T-helper 22 cell (primary cell): ENCODE measurements around the gene PKDCC.
"Not testable (repeated sequence)": the region's sequence is repeated elsewhere in the genome, so short reads cannot be mapped to it uniquely, and the experiment has no call there.

Experiments
- DNase-seq: peaks from one replicate; pipeline ENCODE4 v3.0.0-alpha.2; 2020; ENCODE audit warnings: low read depth

Gene PKDCC

DNA sequence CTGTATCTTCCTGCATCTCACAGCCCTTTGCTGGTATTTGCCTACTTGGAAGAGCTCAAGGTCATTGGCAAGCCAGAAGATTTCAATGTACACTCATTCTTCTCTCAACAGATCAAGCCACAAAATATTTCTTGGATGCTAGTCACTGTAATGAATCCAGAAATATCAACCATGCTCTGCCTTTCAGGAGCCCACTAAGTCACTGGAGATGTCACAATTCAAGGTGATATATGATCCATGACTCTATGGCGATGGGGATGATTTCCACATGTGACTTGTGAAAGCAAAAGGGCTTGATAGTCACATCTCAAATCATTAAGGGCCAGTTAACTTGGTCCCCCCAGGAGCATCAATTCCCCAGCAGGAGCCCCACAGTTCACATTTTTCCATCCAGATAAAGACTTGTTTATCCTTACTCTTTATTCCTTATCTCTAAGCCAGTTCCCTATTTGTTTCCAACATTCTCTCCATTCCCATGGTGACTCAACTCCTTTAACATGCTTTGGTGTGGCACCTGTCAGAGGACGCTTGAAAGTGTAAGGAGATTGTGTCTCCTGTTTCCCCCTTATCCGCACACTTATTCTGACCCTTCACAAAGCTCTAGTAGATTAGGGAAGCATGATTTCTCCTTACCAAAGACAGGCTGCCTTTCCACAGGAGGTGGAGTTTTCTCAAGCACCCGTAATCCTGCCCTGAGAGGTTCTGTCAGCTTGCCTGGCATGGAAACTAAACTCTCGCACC lies 15.8 kb downstream of the PKDCC start:
- no peak for DNase-seq

DNA sequence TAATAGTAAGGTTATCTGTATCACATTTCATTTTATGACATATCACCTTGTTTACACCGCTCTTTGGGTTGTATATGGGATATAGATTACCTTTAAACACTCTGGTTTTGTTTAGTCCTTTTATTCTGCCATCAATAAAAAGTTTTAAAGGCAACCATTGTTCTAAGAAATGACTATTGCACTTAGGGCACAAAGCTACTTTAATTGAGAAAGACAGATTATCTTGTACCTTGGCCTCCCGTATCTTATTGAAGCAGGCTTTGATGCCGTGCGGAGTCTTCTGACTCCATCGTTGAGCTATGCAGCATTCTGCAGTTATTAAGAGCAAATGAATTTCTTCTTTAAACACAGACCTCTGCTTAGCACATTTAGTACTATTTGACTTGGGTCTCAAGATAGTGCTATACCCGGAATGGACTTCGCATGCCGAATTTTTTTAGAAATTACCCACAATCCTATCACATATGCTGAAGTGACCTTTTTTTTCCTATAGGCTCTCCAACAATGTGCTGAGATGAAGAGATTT lies 16.7 kb downstream of the PKDCC start:
- DNase-seq = no peak

GRCh38 chr2:42065753-42066152 lies 17.9 kb downstream of the PKDCC start:
- DNase-seq = not testable (repeated sequence)

DNA sequence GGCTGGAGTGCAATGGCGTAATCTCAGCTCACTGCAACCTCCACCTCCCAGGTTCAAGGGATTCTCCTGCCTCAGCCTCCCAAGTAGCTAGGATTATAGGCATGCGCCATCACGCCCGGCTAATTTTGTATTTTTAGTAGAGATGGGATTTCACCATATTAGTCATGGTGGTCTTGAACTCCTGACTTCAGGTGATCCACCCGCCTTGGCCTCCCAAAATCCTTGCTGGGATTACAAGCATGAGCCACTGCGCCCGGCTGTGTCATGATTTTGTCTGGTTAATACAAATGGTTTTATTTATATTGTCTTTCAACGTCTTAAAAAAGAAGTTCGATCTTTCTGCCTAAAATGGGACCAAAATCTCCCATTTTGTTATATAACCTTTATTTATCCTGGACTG lies 19.2 kb downstream of the PKDCC start:
- DNase-seq = not testable (repeated sequence)

- no peak for DNase-seq
Measured at GRCh38 chr2:42067521-42067920, 19.7 kb downstream of the PKDCC start.

DNA sequence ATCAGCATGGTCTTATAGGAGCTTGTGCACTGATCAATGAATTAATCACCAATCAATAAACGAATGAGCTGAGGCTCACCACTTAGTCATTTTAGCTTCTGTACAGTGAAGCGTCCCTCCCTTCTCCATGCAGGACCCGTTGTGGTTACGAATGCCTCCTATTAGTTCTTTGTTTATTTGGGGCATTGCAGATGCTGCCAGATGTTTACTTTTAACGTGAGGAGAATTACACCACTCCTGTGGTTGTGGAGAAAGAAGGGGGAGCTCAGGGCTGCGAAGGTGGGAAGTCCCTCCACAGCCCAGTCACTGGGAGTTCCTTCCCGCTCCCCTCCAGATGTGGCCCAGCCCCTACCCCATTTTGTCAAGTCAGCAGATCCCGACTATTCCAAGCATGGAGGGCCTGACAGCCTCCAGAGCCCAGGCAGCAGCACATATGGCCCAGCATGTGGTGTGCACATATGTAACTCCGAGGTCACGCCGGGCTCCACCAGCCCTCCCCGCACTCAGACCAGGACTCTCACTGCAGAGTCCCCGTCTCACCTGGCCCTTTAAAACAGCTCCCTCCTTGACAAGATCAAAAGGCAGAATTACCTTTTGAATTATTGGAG lies 20.9 kb downstream of the PKDCC start:
- DNase-seq = no peak

DNA sequence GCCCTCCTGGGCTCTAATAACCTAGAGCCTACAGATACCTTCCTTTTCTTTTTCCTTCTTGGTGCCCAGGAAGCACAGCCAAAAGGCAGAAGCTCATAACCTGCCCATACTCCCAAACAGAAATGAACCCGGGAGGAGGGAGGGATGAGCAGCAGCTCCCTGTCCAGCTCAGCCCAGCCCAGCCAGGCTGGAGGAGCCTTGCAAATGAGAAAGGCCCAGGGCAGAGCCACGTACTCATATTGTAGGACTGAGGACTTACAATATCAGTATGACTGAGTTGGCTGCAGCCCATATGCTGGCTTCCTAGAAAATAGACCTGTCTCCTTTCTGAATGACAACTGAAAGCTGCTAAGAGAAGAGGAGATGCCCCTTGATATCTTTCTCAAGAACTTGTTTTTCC lies 21.7 kb downstream of the PKDCC start:
- DNase-seq = no peak

GRCh38 chr2:42071791-42072190 lies 24.0 kb downstream of the PKDCC start:
- DNase-seq = no peak

DNA sequence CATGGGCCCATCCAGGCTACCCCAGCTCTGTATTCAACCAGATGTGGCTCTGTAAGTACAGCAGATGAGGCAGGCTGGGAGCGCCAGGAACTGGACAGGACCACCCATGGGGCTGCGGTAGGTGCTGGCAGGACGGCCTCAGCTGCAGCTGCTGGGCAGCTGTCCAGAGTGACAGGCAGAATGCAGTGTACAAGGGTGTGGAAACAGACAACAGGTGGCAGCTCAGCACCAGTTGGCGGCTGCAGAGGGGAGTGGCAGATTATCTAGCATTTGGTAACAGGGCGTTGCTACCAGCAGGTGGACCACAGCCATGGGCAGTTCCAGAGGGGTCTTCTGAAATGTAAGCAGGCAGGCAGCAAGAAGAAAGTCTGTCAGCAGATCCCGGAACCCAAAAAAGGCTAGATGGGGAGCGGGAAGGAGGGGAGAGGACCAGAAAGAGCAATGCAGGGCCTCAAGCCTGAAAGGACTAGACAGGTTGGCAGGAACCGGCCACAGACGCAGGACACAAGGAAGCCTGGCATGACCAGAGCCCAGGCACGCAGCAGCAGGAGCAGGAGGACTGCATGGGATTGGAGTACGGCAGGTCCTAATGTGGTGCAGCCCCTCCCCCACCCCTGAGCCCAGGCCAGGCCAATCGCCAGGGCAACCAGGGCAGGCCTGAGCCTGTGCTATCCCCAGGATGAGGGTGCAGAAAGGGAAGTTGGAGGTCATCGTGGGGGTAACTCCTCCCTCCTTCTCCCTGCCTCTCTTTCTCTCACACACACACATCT lies 24.7 kb downstream of the PKDCC start:
- no peak for DNase-seq

GRCh38 chr2:42073739-42074503 lies 26.1 kb downstream of the PKDCC start:
- DNase-seq = no peak

- DNase-seq = no peak
Measured at GRCh38 chr2:42074661-42075060, 26.8 kb downstream of the PKDCC start.

DNA sequence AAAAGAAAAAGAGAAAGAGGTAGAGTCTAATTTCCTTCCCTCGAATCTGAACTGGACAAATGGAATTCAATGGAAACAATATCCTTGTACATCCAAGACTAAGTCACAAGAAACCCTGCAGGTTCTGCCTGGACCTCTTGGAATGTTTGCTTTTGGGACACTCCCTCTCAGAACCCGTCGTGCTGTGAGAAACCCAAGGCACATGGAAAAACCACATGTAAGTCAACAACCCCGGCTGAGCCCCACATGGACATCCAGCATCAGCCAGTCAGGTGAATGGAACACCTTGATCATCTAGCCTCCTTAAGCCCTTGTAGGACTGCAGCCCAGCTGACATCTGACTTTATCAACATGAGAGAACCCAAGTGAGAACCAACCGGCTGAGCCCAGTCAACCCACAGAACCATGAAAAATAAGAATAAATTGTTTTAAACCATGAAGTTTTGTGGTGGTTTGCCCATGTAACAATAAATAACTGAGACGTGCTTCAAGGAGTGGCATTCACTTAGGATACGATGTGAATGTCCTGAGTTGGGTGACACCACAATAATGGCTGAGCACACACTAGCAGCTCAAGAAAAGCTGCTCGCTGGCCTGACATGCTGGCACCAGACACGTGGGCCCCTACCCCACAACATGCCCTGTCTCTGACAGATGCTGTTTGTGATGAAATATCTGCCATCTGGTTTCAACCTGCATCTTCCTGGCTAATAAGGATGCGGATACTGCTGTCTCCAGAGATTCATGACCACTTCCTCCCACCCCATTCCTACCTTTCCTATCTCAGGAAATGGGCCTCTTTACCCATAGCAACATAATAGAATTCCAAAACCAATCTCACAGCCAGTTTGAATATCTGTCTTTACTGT lies 28.8 kb downstream of the PKDCC start:
- no peak for DNase-seq

DNA sequence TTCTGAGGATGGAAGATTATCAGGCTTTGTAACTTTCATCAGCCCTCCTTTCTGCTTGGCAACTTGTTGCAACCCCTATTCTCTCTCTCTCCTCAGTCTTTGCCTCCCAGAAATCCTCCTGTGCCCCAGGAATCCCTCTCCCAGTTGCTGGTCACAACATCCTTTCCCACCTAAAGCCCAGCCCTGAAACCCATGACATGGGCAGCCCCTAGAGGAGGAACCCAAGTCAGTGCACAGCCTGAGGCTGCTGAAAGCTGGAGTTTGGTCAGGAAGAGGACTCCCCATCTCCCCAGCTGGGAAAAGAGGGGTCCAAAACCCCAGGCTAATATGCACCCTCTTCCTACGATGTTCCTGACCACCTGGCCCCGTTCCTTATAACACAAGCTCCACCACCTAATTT lies 29.5 kb downstream of the PKDCC start:
- DNase-seq = no peak

DNA sequence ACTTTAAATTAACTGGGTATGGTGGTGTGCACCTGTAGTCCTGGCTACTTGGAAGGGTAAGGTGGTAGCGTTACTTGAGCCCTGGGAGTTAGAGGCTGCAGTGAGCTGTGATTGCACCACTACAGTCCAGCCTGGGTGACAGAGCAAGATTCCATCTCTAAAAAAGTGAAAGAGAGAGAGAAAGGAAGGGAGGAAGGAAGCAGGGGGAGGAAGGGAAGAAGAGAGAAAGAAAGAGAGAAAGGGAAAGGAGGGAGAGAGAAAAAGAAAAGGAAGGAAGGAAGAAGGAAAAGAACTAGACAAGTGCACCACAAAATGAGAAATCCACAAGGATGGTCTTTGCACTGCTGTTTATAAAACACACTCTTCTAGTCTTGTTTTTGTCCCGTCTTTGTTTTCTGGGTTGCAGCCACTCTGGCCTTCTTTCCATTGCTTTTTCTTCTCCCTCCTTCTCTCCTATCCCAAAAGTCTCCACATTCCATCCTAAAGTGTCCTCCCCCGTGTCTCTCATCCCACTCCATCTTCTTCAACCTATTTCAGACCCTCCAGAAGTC lies 32.0 kb downstream of the PKDCC start:
- DNase-seq = no peak

- not testable (repeated sequence) for DNase-seq
Measured at GRCh38 chr2:42081151-42081550, 33.3 kb downstream of the PKDCC start.

DNA sequence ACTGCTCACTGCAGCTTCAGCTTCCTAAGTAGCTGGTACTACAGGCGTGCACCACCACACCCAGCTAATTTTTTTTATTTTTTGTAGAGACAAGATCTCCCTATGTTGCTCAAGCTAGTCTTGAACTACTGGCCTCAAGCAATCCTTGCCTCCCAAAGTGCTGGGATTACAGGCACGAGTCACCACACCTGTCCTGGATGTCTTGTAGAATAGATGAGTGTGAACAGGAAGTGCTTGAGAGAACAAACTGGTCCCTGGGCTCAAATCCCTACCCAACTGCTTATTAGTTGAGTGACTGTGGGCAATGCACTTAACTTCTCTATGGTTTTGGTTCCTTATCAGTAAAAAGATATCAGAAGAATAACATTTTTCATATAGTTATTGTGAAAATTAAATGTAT lies 34.2 kb downstream of the PKDCC start:
- no peak for DNase-seq

GRCh38 chr2:42084231-42084671 lies 36.4 kb downstream of the PKDCC start:
- no peak for DNase-seq

GRCh38 chr2:42085070-42085469 lies 37.2 kb downstream of the PKDCC start:
- DNase-seq = not testable (repeated sequence)

DNA sequence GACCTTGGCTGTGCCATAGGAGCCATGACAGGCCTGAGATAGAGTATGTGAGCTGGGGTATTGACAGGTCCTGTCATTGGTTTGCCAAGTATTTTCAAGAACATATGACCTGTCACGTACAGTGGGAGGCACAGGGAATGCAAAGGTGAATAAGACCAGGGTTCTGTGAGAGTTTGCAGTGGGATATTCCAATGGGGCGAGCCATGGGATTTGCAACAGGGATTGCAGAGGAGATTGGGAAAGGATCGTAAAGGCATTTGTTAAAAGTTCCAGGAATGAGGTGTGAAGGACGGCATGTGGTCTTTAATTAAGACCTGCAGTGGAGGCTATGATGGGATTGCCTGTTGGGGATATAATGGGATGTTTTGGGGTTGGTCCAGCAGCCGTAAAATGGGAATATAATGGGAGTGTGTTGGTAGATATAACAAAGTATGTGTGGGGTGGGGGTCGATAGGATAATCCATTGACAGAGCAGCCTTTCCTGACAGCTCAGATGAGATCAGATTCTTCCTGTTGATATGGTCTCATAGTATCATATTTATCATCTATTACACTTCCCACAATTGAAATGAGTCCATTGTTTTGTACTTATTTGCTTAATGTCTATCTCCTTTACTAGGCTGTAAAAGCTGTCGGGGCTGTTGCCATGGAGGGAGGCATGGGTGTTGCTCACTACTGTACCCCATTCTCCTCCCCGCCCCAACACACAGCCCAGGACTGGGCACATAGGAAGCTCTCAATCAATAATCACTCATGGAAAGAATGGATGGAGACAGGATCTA lies 38.1 kb downstream of the PKDCC start:
- no peak for DNase-seq

DNA sequence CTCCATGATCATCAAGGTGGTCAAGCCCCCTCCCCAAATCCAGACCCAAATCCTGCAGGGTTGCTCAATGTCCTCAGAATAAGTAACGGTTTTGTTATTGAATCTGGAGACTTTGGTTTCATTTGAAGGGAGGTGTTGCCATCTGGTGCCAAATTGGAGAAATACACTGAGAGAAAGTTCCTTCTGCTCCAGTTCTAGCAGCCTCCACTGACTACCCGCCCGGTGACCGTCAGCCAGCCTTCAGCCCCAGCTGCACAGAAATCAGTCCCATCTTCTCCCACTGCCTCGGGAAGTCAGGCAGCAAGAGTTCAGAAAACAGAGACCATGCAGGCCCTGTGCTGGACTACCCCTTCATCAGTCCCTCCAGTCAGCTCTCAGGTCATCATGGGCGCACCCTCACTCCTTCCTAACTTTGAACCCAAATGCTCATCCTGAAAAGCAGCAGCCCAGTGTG lies 38.7 kb downstream of the PKDCC start:
- no peak for DNase-seq
